Jurkat, Clone E6-1 (cell line): ENCODE results near the gene DNAJC5.
A peak's percentile ranks its signal among the peaks of the same experiment; 100 is the strongest.

ENCODE experiments used
- DNase-seq: peaks from one replicate; pipeline ENCODE4 v3.0.0-alpha.2; 2011; ENCODE audit warnings: low read depth, low spot score
- H3K4me3 ChIP-seq: 2 replicates; pipeline ENCODE4 v1.5.1; 2011; ENCODE audit warnings: mild to moderate bottlenecking, low read length, control low read depth, moderate library complexity

The DNAJC5 gene

DNA sequence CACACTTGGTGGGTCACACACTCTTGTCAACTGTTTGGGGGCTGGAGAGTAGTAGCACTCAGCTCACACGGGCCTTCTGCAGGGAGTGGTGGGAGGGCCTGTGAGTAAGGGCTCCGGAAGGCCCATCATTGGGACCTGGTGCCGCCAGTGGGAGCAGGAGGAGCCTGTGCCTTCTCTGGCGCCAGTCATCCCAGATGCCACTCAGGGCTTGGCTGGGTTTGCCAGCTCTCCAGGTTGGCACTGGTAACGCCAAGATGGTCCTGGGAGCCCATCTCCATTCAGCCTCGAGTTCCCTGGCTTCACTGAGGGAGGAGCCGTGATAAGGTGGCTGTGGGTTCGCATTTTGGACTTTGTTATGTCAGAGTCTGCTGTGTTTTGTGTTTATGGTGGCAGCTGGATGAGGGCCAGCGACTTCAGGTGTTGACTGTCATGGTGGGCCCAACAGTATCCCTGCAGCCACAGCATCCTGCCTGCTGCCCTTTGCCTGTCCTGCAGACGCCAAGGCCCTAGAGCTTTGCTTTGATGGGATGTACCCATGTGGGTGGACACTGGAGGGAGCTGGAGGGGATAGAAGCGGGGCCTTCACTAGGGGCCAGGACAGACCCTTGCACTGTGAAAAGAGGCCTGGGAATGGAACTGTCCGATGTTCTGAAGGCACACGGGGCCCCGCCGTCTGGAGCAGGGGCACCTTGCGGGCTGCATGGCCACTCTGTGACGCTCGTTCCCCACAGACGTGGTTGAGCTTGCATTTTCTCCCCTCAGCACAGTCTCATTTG lies 13.3 kb upstream of the DNAJC5 start:
- no peak for DNase-seq
- no peak overlapping the region for H3K4me3 ChIP-seq

DNA sequence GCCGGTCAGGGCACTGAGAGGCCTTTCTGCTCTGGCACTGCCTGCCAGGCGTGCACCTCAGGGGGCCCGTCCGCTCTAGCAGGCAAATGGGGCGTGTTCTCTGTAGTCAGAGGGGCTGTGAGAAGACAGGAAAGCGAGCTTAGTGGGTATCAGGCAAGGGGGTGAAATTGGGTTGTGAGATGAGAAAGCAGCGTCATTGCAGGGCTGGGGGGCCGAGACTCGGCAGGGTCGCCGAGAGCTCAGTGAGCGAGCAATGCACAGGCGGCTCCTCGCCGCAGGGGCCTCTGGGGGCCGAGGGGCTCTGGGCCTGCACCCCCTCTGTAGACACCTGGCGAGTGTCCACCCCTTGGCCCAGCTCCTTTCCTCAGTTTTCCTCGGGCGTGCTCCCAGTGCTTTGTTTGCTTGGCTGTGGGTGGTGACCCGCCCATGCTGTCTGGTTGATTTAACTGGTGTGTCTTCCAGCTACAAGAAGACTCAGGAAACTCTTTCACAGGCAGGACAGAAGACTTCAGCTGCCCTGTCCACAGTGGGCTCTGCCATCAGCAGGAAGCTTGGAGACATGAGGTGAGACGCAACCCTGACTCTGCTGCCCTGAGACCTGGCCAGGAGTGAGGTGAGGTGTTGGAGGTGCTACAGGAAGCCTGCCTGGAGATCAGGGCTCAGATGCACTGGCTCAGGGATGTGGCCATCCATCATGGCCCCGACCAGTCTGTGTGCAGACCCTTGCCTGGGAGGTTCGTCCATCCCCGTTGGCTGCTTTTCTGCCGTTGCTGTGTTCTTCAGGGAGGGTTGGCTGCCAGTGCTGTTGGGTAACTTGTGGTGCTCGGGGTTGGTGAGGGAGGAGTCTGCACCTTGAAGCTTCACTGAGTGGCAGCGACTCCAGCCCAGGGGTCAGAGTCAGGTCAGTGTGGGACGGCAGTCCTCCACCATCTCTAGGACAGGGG lies 12.4 kb upstream of the DNAJC5 start:
- no peak overlapping the region for H3K4me3 ChIP-seq
- no peak for DNase-seq

DNA sequence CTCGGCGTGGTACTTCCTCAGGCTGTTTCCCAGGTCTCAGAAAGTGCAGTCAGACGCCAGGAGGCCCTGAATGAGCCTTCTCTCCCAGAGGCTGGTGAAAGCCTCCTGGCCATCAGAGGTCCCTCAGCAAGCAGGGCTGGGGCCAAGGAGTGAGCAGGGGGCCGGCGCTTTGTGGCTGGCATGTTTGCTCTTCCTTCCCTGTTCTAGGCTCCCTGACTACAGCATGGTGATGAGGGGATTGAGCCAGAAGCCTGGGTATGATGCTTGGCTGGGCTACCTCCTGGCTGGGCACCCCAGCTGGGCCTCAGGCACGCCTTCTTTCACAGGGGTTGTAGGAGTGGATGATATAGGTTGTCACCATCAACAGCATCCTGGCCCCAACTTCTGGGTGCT lies 11.7 kb upstream of the DNAJC5 start:
- H3K4me3 ChIP-seq, result no peak overlapping the region
- no peak for DNase-seq

DNA sequence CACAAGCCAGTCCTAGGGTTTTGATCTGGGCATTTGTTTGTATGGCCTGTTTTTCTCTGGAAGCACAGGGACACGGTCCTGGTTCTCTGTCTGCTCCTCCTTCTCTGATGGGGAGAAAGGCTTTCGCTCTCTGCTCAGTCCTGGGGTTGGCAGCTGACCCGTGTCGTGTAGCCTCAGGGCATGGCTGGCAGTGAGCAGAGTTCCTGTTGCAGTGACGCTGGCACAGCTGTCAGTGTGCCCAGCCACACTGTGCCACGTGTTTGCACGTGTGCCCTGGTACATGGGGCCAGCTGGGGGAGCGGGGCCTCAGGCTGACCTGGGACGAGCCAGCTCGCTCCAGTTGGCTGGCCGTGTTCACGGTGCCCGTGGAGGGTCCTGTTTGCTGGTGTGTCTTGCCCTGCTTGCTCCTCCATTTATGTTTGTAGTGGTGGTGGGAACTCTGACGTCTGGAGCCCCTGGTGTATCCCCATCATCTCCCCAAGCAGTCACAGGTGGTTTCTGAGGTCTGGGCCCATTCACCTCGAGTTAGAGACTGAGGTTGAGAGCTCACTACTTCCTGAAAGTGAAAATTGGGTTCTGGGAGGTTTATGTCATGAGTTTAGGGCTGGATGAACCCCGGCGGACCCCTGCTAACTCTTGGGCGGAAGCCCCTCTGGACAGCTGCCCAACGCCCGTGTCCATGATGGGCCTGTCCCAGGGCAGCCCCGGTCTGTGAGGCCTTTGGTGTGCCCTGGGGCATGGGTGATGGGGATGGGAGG lies 10.2 kb upstream of the DNAJC5 start:
- no peak for DNase-seq
- H3K4me3 ChIP-seq, result no peak overlapping the region

DNA sequence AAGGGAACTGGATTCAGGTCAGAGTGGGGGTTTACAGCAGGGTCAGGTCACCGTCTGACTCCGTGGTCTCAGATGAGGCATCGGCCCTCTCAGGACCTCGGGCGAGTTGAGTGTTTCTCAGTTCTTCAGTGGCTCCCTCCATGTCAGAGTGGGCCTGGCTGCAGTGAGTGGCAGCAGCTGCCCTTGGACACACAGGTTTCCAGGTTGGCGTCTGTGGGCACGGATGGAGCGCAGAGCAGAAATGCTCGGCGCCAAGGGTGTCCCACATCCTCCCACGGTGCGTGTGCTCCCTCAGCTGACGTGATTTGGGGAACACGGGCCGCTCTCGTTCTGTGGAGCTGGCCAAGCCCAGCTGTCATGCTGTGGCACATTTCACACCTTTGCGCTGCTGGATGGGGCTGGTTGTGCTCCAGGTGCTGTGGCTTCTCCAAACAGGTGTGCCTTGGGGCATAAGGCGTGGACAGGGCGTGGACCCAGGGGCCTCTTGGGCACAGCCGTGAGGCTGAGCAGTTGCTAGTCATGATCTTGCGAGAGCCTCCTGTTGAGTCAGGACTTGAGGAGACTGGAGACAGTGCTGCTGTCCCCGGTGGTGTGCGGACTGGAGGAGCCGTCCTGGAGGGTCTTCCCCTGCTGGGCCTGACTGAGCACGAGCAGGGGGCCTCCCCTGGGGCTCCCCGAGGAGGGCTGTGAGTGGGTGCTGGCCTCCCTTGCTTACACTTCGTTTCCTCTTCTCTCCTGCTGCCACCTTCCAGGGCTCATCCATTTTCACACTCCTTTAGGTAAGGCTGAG lies 9.5 kb upstream of the DNAJC5 start:
- H3K4me3 ChIP-seq, result no peak overlapping the region
- no peak for DNase-seq

DNA sequence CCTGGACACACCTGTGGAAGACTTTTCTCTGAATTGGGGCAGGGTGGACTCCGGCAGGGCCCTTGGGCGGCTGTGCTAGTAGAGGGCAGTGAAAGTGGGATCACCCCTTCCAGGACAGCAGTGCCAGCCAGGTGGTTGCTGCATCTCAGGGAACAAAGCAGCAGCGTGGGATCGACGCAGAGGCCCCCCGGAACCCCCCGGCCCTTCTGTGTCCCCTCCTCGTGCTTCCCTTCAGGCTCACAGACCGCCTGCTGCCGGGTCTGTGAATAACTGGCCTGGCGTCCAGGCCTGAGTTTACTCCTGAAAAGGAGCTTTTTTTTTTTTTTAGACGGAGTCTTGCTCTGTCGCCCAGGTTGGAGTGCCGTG lies 8.9 kb upstream of the DNAJC5 start:
- DNase-seq, result no peak
- no peak overlapping the region for H3K4me3 ChIP-seq

DNA sequence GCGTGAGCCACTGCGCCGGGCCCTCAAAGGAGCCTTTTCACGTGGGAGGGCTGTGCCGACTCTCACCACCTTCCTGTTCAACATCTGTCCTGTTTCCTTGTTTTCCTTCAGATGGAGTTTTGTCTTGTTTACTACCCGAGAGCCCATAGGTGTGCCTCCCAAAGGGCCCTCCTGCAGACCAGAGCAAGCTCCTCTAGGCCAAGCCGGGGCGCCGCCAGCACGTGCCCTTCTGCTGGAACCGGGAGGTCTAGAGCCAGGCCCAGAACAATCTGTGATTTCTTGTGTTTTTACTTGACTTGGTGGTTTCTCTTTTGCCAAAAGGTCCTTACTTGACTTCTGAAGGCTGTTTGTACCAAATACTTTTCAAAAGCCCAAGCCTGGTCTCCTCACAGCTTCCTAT lies 8.0 kb upstream of the DNAJC5 start:
- H3K4me3 ChIP-seq, result no peak overlapping the region
- no peak for DNase-seq

DNA sequence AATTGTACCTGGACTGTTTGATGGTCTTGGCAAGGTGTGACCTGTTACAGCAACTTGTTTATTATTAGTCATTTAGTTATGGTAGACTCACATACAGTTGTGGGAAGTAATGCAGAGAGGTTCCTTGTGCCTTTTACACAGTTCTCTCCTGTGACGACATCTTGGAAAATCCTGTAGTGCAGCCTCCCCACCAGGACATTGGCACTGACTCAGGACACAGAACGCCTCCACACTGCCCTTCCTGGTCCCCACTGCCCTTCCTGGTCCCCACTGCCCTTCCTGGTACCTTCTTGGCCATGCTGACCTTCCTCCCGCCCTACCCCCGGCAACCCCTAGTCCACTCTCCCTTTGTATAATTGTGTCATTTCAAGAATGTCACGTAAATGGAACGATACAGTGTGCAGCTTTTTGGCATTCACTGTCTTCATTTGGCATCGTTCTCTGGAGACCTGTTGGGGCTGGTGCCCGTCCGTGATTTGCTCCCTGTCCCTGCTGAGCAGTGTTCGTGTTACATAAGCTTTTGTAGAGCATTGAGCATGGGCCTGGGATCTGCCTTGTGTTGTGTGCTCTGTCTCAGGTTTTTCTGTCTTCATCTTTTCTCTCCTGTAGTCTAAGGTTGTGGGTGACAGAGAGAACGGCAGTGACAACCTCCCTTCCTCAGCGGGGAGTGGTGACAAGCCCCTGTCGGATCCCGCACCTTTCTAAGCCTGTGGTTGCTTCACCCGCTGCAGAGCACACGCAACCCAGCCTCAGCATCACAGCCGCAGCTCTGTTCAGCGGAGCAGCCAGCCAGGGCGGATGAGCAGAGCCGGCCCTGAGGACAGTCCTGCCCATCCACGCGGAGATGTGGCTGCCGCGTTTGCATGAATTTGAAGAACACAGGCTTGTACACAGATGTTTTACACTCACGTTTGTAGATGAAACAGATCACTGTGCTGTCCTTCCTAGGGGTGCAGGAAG lies 5.4 kb upstream of the DNAJC5 start:
- no peak overlapping the region for H3K4me3 ChIP-seq
- DNase-seq, result no peak

DNA sequence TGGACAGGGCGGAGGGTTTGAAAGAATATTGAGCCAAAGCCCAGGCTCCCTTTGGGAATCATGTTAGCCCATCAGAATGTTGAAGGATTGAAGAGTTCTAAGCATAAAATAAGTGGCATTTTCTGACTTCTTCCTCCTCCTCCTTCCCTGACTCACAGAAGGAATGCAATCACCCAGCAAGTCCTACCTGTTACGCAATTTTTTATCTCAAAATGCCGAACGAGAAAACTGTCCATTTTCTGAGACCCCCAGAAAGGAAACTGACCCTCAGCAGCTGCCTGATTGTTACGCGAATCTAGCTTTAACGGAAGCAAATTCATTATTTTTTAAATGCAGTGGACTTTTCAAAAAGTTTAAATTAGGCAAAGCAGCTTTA lies 4.7 kb upstream of the DNAJC5 start:
- no peak for DNase-seq
- no peak overlapping the region for H3K4me3 ChIP-seq

DNA sequence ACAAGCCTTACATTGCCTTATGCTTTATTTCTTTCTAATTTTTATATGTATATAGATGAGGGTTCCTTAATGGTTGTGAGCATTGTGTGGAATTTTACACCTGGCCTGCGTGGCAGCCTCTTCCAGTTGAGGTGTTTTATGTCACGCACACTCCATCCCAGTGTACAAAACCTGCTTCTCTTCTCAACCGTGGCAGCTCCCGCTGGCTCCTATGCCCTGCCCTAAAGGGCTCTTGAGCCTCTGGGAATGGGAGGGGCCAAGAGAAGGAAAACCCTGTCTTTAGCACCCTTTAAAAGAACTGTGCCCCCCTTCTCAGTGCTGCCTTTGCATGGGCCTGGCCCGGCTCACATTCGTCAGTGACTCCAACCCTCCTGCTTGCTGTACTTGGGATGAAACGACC lies 4.3 kb upstream of the DNAJC5 start:
- no peak overlapping the region for H3K4me3 ChIP-seq
- no peak for DNase-seq

DNA sequence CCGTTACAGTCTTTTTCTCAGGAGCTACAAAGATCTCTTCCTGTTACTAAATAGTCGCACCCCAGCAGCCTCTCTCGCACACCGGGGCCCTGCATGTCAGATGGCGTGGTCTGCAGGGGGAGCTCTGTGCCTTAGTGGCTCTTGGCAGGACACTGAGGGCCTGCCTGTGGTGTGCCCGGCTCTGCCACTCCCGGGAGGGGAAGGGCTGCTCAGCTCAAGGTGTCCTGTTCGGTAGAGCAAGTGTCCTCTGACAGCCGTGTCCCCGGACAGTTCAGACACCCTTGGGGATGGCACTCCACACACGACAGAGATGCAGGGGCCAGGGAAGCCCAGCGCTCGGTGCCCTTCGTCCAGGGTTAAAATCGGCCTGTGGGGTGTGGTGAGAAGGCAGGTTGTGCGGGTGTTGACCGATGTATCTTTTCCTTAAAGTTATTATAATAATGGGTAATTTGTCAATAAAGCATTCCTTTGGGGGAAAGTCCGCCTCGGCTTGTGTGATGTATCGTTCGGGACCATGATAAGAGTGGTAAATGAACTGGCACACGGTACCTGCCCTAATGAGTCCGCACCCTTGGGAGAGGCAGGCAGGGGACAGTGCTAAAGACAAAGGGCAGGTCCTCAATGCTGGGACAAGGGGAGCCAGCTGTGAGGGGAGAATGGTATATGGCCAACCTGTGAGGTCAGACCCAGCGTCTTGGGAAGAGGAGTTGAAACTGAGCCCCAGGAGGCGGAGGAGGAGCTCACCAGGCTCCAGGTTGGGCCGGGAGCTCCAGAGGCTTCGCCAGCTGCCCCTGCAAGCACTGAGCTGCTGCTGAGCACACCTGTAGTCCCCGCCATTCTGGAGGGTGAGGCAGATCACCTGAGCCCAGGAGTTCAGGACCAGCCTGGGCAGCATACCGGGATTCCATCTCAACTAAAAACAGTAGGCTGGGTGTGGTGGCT lies 3.6 kb upstream of the DNAJC5 start:
- no peak for DNase-seq
- H3K4me3 ChIP-seq, result no peak overlapping the region

DNA sequence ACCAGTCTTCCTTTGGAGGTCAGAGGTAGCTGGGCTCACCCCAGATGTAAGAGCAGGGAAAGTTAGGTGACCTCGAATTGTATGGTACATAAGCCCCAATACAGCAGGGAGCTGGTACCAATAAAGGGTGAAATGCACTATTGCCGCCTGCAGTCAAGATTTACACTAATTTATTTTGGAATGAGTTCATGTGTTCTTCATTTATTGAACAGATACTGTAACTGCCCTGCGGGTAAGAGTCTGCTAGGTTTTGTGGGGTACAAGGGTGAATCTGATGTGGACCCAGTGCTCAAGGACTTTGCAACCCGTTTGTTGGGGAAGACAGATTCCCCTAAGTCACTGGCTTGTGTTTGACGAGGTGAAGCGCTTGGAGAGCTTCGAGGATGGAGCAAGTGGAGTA lies 2.5 kb upstream of the DNAJC5 start:
- DNase-seq, result no peak
- no peak overlapping the region for H3K4me3 ChIP-seq

DNA sequence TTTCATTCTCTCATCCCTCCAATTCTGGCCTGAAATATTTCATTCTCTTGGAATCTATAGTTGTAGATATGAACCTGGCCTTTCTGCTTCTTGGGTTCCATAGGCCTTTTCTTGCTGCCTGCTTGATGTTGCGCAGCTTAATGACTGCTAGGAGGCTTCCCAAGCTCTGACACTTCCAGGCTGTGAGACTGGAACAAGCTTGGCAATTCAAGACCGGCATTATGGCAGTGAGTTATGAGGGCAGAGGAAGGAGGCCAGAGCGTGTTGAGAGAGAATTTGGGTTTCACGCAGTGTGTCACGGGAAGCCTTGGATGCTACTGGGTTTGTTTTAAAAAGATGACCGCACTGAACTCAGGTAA lies 948 bp upstream of the DNAJC5 start:
- no peak for DNase-seq
- H3K4me3 ChIP-seq, result no peak overlapping the region

DNA sequence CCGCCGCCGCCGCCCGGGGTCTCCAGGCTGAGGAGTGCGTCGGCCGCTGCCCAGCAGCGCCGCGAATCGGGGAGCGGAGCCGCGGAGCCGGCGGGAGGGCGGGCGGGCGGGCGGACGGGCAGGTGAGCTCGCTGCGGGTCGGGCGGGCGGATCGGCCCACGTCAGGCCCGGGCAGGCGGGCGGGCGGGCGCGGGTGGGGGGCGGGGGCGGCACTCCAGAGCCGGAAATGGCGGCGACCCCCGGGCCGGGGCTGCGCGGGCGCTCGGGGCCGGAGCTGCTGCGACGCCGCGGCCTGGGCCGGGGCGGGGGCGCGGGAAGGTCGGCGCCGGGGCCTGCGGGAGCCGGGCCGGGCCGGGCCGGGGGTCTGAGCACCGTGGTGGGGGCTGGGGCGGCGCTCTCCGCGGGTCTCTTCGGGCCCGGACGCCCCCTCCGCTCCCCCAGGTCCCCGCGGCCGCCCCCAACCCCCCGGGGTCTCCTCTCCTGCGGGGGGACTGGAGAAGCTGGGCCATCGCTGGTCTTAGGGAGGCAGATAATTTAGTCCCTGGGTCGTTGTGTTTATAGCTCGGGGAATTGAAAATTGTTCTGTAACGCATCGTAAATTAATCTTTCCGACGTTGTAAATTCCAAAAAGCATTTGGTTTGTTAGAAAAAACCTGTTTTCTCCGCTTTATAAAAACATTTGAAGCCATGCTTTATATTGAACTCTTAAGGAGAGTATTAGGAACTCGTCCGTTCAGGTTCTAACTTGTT lies 451 bp downstream of the DNAJC5 start:
- H3K4me3 ChIP-seq, result peak overlapping the region; percentile 77
- no peak for DNase-seq

DNA sequence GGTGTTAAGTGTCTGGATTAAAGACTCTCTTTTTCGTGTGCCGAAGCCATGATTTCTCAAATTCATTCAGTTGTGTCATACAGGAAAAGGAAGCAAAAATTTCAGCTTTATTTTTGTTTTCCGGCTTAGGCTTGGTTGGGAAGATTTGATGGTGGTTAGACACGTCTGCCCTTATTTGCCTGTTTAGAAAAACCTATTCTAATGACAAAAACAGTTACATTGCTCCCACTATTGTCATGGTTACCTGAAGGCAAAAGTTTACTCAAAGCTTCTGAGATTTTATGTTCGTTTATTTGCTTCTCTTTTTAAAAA lies 982 bp downstream of the DNAJC5 start:
- peak overlapping the region; percentile 77 for H3K4me3 ChIP-seq
- DNase-seq, result no peak

DNA sequence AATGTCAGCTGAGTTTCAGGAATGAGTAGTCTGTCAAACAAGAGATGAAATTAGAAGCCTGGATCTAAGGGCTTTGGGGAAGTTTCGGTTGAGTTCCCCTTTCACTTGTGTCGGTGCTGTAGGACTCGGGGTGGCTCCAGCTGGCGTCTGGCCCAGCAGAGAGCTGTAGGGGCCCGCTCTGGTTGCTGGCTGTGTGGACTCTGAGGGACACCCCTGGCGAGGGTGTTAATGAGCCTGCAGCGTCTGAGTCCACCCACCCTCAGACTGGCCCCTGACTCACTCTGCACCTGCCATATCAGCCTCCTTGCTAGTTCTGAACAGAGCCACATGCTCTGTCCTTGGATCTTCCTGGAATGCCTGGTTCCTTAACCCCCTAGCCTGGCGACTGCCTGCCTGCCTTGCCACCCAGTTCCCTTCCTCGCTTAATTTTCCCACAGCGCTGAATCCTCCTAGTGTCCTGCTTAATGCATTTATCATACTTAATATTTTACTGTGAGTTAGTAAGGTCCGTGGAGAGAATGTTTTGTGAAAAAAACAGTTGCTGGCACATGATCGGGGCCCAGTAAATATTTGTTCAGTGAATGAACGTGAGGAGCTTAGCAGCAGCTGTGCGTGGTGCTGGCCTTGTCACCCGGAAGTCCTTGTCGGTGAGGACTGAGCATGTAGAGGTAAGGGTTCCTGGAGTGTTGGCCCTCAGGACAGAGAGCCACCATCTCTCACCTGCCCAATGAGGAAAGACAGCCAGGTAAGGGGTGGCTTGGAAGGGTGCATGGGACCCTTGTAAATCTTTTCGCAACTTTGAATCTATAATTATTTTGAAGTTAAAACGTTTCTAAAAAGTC lies 1.6 kb downstream of the DNAJC5 start:
- peak overlapping the region; percentile 77 for H3K4me3 ChIP-seq
- no peak for DNase-seq
